ENCODE results near the gene WDHD1. TPM values are rescaled to one million over a fixed set of nuclear protein-coding genes. Genes with fewer than 3 reads are reported as not detected.

The WDHD1 gene
- total RNA-seq, 1 experiment from 2014 or later, result 45.9 TPM

GRCh38 chr14:54944737-54945391 lies 82.0 kb downstream of the WDHD1 start:
- Histone ChIP-seq H3K4me2 (ENCODE audit: low read length) (no peak overlapping the region), H3K27me3 (ENCODE audit: low read length) (no peaks in the 10 kb centered on the region), H3K27ac (ENCODE audit: low read length) (no peak overlapping the region), H3K9me3 (ENCODE audit: low read length) (no peaks in the 10 kb centered on the region), H3K36me3 (ENCODE audit: low read depth, low read length) (peaks cover 41% of the 10 kb centered on the region), H3K9me2 (replicated peaks; ENCODE audit: low read length) (no peaks in the 10 kb centered on the region), H3K4me3 (ENCODE audit: low read length) (no peak overlapping the region), H3K4me1 (ENCODE audit: insufficient read depth, low read length) (no peaks in the 10 kb centered on the region), H2AFZ (ENCODE audit: low read length) (no peak overlapping the region), H3F3A (ENCODE audit: low read length, unreplicated experiment) (no peaks in the 10 kb centered on the region), H3K9ac (ENCODE audit: low read length) (no peak overlapping the region), H4K20me1 (ENCODE audit: low read length) (no peaks in the 10 kb centered on the region), H3K79me2 (ENCODE audit: low read length) (no peaks in the 10 kb centered on the region)
- POLR2A ChIA-PET (ENCODE audit: unreplicated experiment), result no interaction called here
- CTCF ChIA-PET, result no interaction called here
- ATAC-seq (no peak), DNase-seq (no peak)
- intact Hi-C loops (cut with micrococcal nuclease), result no loop called here
- no TSS peak for BruUV-seq (replicated peaks)
- TF ChIP-seq, protein P1, sequence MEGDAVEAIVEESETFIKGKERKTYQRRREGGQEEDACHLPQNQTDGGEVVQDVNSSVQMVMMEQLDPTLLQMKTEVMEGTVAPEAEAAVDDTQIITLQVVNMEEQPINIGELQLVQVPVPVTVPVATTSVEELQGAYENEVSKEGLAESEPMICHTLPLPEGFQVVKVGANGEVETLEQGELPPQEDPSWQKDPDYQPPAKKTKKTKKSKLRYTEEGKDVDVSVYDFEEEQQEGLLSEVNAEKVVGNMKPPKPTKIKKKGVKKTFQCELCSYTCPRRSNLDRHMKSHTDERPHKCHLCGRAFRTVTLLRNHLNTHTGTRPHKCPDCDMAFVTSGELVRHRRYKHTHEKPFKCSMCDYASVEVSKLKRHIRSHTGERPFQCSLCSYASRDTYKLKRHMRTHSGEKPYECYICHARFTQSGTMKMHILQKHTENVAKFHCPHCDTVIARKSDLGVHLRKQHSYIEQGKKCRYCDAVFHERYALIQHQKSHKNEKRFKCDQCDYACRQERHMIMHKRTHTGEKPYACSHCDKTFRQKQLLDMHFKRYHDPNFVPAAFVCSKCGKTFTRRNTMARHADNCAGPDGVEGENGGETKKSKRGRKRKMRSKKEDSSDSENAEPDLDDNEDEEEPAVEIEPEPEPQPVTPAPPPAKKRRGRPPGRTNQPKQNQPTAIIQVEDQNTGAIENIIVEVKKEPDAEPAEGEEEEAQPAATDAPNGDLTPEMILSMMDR (conservative IDR thresholded peaks at IDR 0.05; ENCODE audit: low read depth, low read length), result no peak
- TF ChIP-seq EZH2phosphoT487 (IDR thresholded peaks at IDR 0.05; ENCODE audit: borderline replicate concordance, low read length) (no peak), EZH2 (IDR thresholded peaks at IDR 0.05; ENCODE audit: low read length, unreplicated experiment) (no peak)

- H3K9me2 ChIP-seq (replicated peaks; ENCODE audit: low read length), result no peaks in the 10 kb centered on the region
- H3K27ac ChIP-seq (ENCODE audit: low read length), result no peak overlapping the region
- no peaks in the 10 kb centered on the region for H4K20me1 ChIP-seq (ENCODE audit: low read length)
- no peaks in the 10 kb centered on the region for H3K4me1 ChIP-seq (ENCODE audit: insufficient read depth, low read length)
- DNase-seq (no peak), ATAC-seq (no peak)
- ChIA-PET POLR2A (ENCODE audit: unreplicated experiment) (no interaction called here), CTCF (no interaction called here)
- TF ChIP-seq, protein P1 (conservative IDR thresholded peaks at IDR 0.05; ENCODE audit: low read depth, low read length), result no peak
- H3K36me3 ChIP-seq (ENCODE audit: low read depth, low read length), result peaks cover 36% of the 10 kb centered on the region
- H3K9ac ChIP-seq (ENCODE audit: low read length), result no peak overlapping the region
- no peak overlapping the region for H3K4me2 ChIP-seq (ENCODE audit: low read length)
- no TSS peak for BruUV-seq (replicated peaks)
- no peaks in the 10 kb centered on the region for H3K9me3 ChIP-seq (ENCODE audit: low read length)
- no peaks in the 10 kb centered on the region for H3K79me2 ChIP-seq (ENCODE audit: low read length)
- H3K27me3 ChIP-seq (ENCODE audit: low read length), result no peaks in the 10 kb centered on the region
- no peak overlapping the region for H2AFZ ChIP-seq (ENCODE audit: low read length)
- intact Hi-C loops (cut with micrococcal nuclease), result no loop called here
- H3F3A ChIP-seq (ENCODE audit: low read length, unreplicated experiment), result peaks cover 4% of the 10 kb centered on the region
- no peak overlapping the region for H3K4me3 ChIP-seq (ENCODE audit: low read length)
Measured at GRCh38 chr14:54942913-54943312, 84.0 kb downstream of the WDHD1 start.

- ChIA-PET POLR2A (ENCODE audit: unreplicated experiment) (no interaction called here), CTCF (interaction anchor here (0.7 kb wide), 1 partner anchor 67 kb away, joined by 3 read pairs; no protein-coding TSS in a partner anchor)
- peaks cover 4% of the 10 kb centered on the region for H3F3A ChIP-seq (ENCODE audit: low read length, unreplicated experiment)
- no peaks in the 10 kb centered on the region for H3K27me3 ChIP-seq (ENCODE audit: low read length)
- no peak overlapping the region for H3K27ac ChIP-seq (ENCODE audit: low read length)
- no TSS peak for BruUV-seq (replicated peaks)
- intact Hi-C loops (cut with micrococcal nuclease), result no loop called here
- DNase-seq, result no peak
- H2AFZ ChIP-seq (ENCODE audit: low read length), result no peak overlapping the region
- no peaks in the 10 kb centered on the region for H3K9me2 ChIP-seq (replicated peaks; ENCODE audit: low read length)
- H3K36me3 ChIP-seq (ENCODE audit: low read depth, low read length), result peaks cover 23% of the 10 kb centered on the region; the same call in 1 of the 2 replicates
- no peaks in the 10 kb centered on the region for H3K9me3 ChIP-seq (ENCODE audit: low read length)
- no peak overlapping the region for H3K9ac ChIP-seq (ENCODE audit: low read length)
- H4K20me1 ChIP-seq (ENCODE audit: low read length), result no peaks in the 10 kb centered on the region
- TF ChIP-seq, protein P1 (conservative IDR thresholded peaks at IDR 0.05; ENCODE audit: low read depth, low read length), result no peak
- TF ChIP-seq EZH2phosphoT487 (IDR thresholded peaks at IDR 0.05; ENCODE audit: borderline replicate concordance, low read length), result no peak
- no peak for TF ChIP-seq EZH2 (IDR thresholded peaks at IDR 0.05; ENCODE audit: low read length, unreplicated experiment)
- H3K4me1 ChIP-seq (ENCODE audit: insufficient read depth, low read length), result no peaks in the 10 kb centered on the region
- no peak overlapping the region for H3K4me2 ChIP-seq (ENCODE audit: low read length)
- ATAC-seq, result no peak
- no peak overlapping the region for H3K4me3 ChIP-seq (ENCODE audit: low read length)
- H3K79me2 ChIP-seq (ENCODE audit: low read length), result no peaks in the 10 kb centered on the region
Measured at GRCh38 chr14:54936816-54937215, 90.1 kb downstream of the WDHD1 start.

All from PC-3 (cell line).